Stimulated activated CD4-positive, alpha-beta T cell treated with anti-CD3 and anti-CD28 coated beads, TNF-alpha, amount 100 ng/mL, for 48 hours (primary cell): Measurements from ENCODE around the gene DSE.
"Not testable (repeated sequence)": the region's sequence is repeated elsewhere in the genome, so short reads cannot be mapped to it uniquely, and the experiment has no call there.

Experiments
- DNase-seq, 3 donors: peaks; one replicate each; pipeline ENCODE4 v3.0.0-alpha.2; 2020; ENCODE audit warnings: low read depth in 3 of 3

DSE gene

DNA sequence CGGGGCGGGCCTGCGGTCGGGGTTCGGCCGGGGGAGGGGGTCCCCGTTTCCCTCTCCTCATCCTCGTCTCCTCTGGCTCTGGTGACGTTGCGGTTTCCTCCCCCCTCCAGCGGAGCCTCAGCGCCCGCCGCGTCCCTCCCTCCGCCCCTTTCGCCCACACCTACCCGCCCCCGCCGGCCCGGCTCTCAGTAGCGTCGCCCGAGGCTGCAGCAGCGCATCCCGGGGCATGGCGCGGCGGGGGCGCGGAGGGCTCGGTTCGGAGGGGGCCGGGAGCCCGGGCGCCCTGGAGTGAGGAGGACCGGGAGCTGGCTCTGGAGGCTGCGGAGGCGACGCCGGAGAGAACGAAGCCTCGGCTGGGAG lies at the start of gene DSE:
Gene DSE, plus strand, starts transcription at position 188 of the 360 bp plus-strand sequence. CDS start 28,304 bp downstream, outside the sequence.
- peak in 2 of 3 donors; percentile 10 to 38 for DNase-seq

DNA sequence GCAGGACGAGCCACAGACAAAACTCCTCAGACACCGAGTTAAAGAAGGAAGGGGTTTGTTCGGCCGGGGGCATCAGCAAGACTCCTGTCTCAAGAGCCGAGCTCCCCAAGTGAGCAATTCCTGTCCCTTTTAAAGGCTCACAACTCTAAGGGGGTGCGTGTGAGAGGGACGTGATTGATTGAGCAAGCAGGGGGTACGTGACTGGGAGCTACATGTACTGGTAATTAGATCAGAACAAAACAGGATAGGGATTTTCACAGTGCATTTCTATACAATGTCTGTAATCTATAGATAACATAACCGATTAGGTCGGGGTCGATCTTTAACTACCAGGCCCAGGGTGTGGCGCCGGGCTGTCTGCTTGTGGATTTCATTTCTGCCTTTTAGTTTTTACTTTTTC lies 48.8 kb upstream of the DSE start:
- not testable (repeated sequence) for DNase-seq

- no peak for DNase-seq
Observed at GRCh38 chr6:116323863-116324262, 46.9 kb upstream of the DSE start.

DNA sequence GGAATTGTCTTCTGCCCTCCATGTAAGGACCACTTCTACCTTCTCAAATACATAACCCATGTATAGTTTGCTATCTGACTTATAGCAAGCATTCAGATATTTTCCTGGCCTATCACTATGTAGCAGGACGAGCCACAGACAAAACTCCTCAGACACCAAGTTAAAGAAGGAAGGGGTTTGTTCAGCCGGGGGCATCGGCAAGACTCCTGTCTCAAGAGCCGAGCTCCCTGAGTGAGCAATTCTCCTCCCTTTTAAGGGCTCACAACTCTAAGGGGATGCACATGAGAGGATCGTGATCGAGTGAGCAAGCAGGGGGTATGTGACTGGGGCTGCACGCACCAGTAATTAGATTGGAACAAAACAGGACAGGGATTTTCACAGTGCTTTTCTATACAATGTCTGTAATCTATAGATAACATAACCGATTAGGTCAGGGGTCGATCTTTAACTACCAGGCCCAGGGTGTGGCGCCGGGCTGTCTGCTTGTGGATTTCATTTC lies 45.1 kb upstream of the DSE start:
- DNase-seq: not testable (repeated sequence)

GRCh38 chr6:116326181-116326671 lies 44.5 kb upstream of the DSE start:
- DNase-seq: no peak

DNA sequence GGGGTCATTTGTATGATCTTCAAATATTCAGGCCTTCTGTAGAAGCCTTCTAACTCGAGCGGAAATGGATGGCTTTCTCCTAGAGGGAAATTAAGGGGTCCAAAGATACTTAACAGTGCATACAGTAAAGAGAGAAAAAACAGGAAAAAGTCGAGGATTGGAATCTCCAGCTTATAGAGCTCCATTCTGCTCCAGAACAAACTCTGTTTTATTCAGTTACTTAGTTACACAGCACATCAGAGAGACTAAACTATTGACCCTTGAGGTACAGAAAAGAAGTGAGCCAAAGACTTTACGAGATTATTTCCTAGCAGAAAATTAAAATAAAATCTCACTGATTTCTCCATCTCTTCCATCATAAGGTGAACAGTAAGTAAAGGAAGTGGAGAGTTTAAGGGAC lies 43.8 kb upstream of the DSE start:
- no peak for DNase-seq

GRCh38 chr6:116327803-116328527 lies 42.8 kb upstream of the DSE start:
- no peak for DNase-seq

DNA sequence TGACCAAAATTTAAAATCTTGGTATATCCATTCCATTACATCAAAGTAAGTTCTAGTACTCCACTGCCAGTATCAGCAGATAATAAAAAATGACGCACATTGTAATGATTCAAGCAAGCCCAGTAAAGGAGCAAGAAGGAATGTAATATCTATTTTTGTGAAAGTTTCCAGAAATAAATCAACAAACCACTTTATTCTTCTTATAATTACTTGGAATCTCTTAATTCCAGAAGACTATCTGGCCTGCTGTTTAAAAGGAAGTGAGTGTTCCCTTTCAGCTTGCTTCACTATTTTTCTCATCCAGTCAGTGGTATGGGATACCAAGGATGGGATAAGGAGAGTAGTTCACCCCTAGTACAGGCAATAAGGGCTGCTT lies 42.2 kb upstream of the DSE start:
- no peak for DNase-seq

GRCh38 chr6:116329156-116329555 lies 41.6 kb upstream of the DSE start:
- no peak for DNase-seq

DNA sequence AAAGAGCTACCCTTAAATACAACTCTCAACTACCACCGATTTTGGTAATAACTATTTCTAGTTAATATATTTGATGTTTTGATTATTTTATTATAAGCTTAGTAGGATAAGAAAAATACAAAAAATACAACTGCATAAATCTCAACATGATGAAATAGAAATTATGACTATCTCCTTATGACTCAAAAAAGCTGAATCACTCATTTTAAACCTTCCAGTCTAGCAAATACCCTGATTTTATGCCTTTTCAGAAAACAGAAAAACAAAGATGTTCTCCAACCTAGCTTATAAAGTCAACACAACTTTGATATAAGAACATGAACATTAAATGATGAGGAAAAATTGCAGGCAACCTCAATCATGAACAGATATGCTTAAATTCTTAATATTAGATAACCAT lies 40.2 kb upstream of the DSE start:
- DNase-seq: no peak

DNA sequence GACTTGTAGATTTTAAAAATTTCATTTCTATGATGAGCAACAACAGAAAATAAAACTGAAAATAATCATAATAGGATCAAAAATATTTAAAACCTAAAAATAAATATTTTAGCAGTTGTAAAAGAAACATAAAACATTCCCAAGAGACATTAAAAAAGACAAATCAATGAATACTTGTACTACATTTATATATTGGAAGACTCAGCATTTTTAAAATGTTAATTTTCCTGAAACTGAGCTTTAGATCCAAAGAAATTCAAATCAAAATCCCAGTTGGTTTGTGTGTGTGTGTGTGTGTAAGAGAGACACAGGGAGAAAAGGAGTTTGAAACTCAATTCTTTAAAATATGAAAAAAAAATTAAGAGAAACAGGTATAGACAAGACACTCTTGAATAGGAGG lies 38.7 kb upstream of the DSE start:
- DNase-seq: no peak

DNA sequence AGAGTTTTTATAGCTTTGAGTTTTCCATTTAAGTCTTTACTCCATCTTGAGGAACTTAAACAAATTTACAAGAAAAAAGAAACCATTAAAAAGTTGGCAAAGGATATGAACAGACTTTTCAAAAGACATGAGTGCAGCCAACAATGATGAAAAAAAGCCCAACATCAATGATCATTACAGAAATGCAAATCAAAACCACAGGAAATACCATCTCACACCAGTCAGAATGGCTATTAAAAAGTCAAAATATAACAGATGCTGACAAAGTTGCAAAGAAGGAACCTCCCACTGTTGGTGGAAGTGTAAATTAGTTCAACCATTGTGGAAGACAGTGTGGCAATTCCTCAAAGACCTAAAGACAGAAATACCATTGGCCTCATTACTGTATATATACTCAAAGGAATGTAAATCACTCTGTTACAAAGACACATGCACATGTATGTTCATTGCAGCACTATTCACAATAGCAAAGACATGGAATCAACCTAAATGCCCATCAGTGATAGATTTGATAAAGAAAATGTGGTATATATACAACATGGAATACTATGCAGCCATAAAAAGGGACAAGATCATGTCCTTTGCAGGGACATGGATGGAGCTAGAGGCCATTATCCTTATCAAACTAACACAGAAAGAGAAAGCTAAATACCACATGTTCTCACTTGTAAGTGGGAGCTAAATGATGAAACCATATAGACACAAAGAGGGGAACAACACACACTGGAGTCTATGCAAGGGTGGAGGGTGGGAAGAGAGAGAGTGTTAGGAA lies 35.9 kb upstream of the DSE start:
- DNase-seq: not testable (repeated sequence)

GRCh38 chr6:116335612-116336215 lies 35.0 kb upstream of the DSE start:
- no peak for DNase-seq

DNA sequence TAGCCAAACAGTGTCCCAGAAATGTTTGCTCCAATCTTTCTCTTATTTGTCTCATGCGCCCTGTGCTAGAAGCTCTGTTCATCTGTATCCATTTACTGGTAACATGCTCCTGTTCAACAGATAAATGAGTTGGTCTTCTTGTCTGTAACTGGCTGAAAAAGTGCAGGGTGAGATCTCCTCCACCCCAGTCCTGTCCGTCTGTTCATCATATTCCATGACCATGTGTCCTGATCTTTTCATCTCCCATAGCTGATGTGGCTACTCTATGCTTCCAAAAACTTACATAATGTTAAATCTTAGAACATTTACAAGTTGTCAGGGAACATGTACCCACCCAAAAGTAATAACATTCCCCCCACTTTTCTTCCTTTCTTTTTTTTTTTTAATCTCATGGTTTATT lies 31.8 kb upstream of the DSE start:
- DNase-seq: no peak

DNA sequence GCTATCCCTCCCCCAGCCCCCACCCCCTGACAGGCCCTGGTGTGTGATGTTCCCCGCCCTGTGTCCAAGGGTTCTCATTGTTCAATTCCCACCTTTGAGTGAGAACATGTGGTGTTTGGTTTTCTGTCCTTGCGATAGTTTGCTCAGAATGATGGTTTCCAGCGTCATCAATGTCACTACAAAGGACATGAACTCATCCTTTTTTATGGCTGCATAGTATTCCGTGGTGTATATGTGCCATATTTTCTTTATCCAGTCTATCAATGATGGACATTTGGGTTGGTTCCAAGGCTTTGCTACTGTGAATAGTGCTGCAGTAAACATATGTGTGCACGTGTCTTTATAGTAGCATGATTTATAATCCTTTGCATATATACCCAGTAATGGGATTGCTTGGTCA lies 30.1 kb upstream of the DSE start:
- DNase-seq: not testable (repeated sequence)

DNA sequence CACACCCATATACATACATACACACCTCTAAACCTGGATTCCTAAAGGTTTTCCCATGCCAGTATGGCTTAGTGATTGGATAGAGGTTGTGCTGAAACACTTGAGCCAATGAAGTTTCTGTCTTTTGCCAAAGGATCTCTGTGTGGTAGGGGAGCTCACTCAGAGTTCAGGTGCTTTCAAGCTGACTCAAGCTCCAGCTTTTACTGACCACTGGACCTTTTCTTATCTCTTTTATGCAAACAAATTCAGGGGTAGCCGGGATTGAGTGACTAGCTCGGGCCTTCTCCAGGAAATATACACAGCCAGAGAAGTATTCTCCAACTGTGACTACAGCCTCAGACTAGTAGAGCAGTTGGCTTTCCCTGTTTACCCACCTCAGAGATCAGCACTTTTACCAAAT lies 21.5 kb upstream of the DSE start:
- DNase-seq: no peak

- DNase-seq: no peak
Observed at GRCh38 chr6:116351101-116351500, 19.6 kb upstream of the DSE start.

DNA sequence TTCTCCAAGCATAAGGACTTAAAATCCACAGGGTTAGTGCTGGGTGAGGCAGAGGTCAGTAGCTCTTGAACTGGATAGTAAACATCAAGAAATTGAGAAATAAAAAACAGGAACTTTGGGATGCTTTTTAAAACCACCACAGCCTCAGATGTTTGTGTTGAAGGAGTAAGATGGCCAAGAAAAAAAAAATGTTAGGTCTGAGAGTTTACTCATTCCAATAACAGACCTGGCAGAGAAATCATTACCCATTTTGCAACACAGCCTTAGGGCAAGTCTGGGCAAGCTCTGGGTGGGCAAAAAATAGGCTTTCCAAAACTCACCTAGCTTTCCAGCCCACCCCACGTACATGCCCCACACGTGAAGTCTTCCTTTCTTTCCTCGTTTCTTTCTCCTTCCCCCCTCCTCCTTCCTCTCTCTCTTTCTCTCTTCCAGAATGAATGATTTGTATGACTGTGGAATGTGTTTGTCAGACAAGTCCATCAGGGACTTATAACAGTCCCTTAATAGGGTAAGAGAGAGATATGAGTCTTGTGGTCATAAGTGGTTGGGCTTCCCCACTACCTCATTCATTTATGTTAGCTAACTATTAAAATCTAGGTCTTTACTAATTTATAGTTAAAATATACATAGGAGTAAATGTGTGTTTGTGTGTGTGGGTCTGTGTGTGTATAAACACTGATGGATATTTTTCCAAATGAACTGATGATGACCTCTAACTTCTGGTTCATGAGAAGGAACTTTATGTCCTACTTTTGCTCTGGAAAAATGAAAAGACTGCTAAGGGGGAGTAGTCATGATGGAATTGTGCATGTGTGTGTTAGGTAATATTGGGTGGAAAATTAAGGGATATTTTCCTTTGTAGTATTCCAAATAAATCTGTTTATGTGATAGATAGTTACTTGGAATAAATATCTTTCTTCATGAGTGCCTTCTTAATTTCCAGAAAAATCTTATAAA lies 18.0 kb upstream of the DSE start:
- DNase-seq: no peak

GRCh38 chr6:116354236-116354635 lies 16.5 kb upstream of the DSE start:
- DNase-seq: no peak

- no peak for DNase-seq
Observed at GRCh38 chr6:116355796-116356195, 15.0 kb upstream of the DSE start.

DNA sequence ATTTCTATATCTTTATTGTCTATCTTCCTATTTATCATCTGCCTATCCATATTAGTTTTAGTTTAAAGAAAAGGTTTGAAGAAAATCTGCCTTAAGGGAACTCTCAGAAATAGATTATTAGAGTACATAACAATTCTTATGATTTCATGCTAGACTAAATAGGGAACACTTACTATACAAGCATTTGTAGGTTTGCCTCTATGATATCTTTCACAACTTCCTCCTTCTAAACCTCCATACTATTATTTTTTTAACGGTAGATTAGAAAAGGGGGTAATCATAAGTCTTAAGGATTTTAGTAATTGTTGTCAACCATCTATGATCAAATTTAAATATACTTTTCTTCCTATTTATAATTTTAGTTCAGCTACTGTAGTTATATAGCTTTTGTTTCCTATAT lies 11.6 kb upstream of the DSE start:
- DNase-seq: no peak

DNA sequence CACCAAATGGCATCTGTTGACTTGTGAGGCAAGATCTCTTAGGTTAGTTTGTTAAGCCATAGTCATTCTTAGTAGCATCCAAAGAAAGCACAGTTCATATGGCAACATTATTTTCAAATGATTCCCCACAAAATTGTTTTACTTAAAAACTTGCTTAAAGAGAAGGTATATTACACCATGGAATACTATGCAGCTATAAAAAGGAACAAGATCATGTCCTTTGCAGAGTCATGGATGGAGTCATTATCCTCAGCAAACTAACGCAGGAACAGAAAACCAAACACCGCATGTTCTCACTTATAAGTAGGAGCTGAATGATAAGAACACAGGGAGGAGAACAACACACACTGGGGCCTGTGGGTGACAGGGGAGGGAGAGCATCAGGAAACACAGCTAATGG lies 10.9 kb upstream of the DSE start:
- no peak for DNase-seq
